Fibroblast of pulmonary artery (primary cell): ENCODE measurements around the gene AHSA1.

Experiments used
- DNase-seq: peaks from one replicate; pipeline ENCODE4 v3.0.0-alpha.2; 2010; ENCODE audit warnings: low read depth
- H3K4me3 ChIP-seq: replicated peaks from 2 replicates; pipeline ENCODE4 v1.5.1; 2011; ENCODE audit warnings: low read depth, mild to moderate bottlenecking, control low read depth, low read length, moderate library complexity
- TF ChIP-seq, protein P1 (sequence below): IDR thresholded peaks from 2 replicates; pipeline ENCODE4 v1.5.1; 2011; ENCODE audit warnings: mild to moderate bottlenecking, control low read depth, low read length, inconsistent platforms; ENCODE audit errors: missing control alignments

The AHSA1 gene

DNA sequence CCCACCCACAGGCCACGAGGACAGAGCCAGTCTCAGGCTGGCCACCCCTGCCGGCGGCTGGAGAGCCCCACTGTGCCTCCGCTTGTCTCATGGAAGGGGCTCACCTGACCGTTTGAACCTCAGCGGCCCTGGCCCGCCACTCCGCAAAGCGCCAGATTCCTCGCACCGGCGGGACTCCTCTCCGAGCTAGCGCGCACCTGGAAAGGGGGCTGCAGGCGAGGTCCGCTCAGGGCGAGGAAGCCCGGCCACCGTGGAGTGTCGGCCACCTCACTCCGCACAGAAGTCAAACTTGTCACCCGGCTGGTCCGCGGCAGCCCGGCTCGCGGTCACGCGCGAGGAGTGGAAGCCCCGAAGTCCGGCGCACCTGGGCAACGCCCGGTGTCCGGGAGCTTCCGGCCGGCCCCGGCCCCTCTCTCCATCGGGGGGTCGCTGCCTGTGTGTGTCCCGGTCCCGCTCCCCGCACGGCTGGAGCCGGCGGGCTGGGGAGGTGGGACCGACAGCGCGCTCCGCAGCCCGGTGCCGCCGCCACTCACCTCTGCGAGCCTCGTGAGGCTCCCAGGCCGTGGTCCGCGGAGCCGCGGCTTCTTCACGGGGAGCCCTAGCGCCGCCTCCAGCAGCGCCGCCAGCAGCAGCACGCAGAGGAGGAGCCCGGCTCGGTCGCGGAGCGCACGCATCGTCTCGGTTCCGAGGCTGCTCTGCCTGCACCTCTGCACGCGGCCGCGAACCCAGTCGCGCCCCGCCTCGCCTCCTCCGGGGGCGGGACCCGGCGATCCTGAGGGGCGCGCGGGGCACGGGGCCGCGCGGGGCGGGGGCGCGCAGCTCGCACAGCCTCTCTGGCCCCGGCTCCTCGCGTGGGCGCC lies 40.5 kb downstream of the AHSA1 start, which contains the start of gene ISM2:
Gene ISM2 (minus strand): TSS at position 697 of the 860 bp plus-strand sequence. CDS start 23 bp downstream, at position 674.
- peak; percentile 41 for DNase-seq
- TF ChIP-seq, protein P1, sequence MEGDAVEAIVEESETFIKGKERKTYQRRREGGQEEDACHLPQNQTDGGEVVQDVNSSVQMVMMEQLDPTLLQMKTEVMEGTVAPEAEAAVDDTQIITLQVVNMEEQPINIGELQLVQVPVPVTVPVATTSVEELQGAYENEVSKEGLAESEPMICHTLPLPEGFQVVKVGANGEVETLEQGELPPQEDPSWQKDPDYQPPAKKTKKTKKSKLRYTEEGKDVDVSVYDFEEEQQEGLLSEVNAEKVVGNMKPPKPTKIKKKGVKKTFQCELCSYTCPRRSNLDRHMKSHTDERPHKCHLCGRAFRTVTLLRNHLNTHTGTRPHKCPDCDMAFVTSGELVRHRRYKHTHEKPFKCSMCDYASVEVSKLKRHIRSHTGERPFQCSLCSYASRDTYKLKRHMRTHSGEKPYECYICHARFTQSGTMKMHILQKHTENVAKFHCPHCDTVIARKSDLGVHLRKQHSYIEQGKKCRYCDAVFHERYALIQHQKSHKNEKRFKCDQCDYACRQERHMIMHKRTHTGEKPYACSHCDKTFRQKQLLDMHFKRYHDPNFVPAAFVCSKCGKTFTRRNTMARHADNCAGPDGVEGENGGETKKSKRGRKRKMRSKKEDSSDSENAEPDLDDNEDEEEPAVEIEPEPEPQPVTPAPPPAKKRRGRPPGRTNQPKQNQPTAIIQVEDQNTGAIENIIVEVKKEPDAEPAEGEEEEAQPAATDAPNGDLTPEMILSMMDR, result no peak
- peak within 1 kb of the TSS; percentile 43 for H3K4me3 ChIP-seq

GRCh38 chr14:77498984-77499527 lies 41.2 kb downstream of the AHSA1 start:
- TF ChIP-seq, protein P1, result no peak
- H3K4me3 ChIP-seq, result peak overlapping the region; percentile 43
- no peak for DNase-seq

DNA sequence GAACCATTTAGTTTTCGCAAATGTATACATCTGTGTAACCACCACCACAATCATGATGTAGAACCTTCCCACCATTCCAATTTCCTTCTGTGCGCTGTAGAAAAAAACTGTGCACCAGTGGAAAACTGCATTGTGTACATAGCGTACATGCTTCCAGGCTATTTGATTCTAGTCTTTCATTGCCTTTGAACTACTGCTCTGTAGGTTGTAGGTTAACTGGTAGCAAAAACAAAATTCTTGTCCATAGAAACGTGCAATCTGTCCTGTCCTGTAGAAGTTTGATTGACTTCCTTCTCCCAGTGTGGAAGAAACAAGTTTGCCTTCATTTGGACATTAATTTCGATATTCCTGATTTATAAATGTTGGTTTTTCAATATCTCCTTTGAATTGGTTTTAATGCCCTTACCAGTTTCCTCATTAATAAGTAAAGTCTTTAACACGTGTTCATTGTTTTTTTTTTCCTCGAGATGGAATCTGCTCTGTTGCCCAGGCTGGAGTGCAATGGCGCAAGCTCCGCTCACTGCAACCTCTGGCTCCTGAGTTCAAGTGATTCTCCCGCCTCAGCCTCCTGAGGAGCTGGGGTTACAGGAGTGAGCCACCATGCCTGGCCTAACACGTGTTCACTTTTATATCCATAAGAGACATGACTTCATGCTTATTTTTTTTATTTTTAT lies 44.4 kb downstream of the AHSA1 start:
- TF ChIP-seq, protein P1, result no peak
- no peak overlapping the region for H3K4me3 ChIP-seq
- no peak for DNase-seq

GRCh38 chr14:77503138-77503537 lies 45.2 kb downstream of the AHSA1 start:
- H3K4me3 ChIP-seq, result no peak overlapping the region
- no peak for DNase-seq
- TF ChIP-seq, protein P1, result no peak

DNA sequence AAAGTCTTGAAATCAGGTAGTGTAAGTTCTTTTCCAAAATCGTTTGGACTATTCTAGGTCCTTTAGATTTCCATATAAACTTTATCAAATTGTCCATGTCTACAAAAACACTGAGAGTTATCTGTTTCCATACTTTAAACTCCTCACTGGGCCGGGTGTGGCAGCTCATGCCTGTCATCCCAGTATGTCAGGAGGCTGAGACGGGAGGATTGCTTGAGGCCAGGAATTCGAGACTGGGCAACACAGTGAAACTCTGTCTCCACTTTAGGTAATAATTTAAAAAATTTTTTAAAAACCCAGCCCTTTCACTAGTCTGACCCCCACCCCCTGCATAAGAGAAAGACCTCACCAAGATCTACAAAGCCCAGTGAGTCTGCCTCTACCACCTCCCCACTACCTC lies 47.1 kb downstream of the AHSA1 start:
- TF ChIP-seq, protein P1, result no peak
- DNase-seq, result no peak
- H3K4me3 ChIP-seq, result no peak overlapping the region

DNA sequence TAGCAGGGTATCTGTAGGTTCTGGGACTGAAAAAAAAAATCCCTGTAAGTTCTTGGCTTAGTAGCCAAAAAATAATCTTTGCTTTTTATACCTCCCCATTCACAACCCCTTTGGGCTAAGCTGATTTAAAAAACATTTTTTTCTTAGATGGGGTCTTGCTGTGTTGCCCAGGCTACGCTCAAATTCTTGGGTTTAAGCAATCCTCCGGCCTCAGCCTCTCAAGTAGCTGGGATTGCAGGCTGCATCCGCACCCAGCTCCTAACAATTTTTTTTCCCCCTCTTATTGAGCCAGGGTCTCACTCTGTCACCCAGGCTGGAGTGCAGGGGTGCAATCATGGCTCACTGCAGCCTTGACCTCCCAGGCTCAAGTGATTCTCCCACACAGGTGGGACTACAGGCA lies 49.9 kb downstream of the AHSA1 start:
- DNase-seq, result no peak
- TF ChIP-seq, protein P1, result no peak
- H3K4me3 ChIP-seq, result no peak overlapping the region
